Stimulated activated CD8-positive, alpha-beta memory T cell treated with anti-CD3 and anti-CD28 coated beads, Interleukin-4, amount 100 ng/mL, for 1 hour (primary cell): ENCODE data around the gene PRRC1.

Source experiments
- DNase-seq, 2 donors: peaks; one replicate each; pipeline ENCODE4 v3.0.0-alpha.2; 2020; ENCODE audit warnings: low read depth in 2 of 2, low spot score in 1 of 2

Gene PRRC1

GRCh38 chr5:127517480-127518318 lies at the start of gene PRRC1:
PRRC1 (plus strand) TSS chr5:127517640; CDS start chr5:127523480, 5,840 bp downstream.
- DNase-seq = peak; percentile 54 to 60

GRCh38 chr5:127471211-127471610 lies 46.2 kb upstream of the PRRC1 start:
- DNase-seq = no peak

- DNase-seq = no peak
These were observed 44.7 kb upstream of the PRRC1 start for GRCh38 chr5:127472700-127473099.

GRCh38 chr5:127486471-127486870 lies 31.0 kb upstream of the PRRC1 start:
- no peak for DNase-seq

- no peak for DNase-seq
These were observed 24.3 kb upstream of the PRRC1 start for GRCh38 chr5:127492854-127493738.

GRCh38 chr5:127498548-127498947 lies 18.9 kb upstream of the PRRC1 start:
- no peak for DNase-seq

GRCh38 chr5:127505905-127506304 lies 11.5 kb upstream of the PRRC1 start:
- no peak for DNase-seq

GRCh38 chr5:127506616-127507015 lies 10.8 kb upstream of the PRRC1 start:
- no peak for DNase-seq

- no peak for DNase-seq
These were observed 8.6 kb upstream of the PRRC1 start for GRCh38 chr5:127508644-127509373.

- no peak for DNase-seq
These were observed 4.0 kb upstream of the PRRC1 start for GRCh38 chr5:127513408-127513970.

- no peak for DNase-seq
These were observed 2.6 kb upstream of the PRRC1 start for GRCh38 chr5:127514816-127515215.

GRCh38 chr5:127515693-127516440 lies 1.6 kb upstream of the PRRC1 start:
- no peak for DNase-seq

GRCh38 chr5:127517110-127517479 lies 345 bp upstream of the PRRC1 start:
- no peak for DNase-seq

- no peak for DNase-seq
These were observed 830 bp downstream of the PRRC1 start for GRCh38 chr5:127518319-127518621.

GRCh38 chr5:127519527-127519926 lies 2.1 kb downstream of the PRRC1 start:
- DNase-seq = no peak

- DNase-seq = no peak
These were observed 3.8 kb downstream of the PRRC1 start for GRCh38 chr5:127521138-127521770.

- DNase-seq = no peak
These were observed 7.7 kb downstream of the PRRC1 start for GRCh38 chr5:127525181-127525580.

GRCh38 chr5:127529904-127530682 lies 12.7 kb downstream of the PRRC1 start:
- no peak for DNase-seq

GRCh38 chr5:127536687-127537086 lies 19.2 kb downstream of the PRRC1 start:
- no peak for DNase-seq
